Neuron (in vitro differentiated cells): ENCODE measurements around the gene CCAR1.
"Not testable (repeated sequence)": the region's sequence is repeated elsewhere in the genome, so short reads cannot be mapped to it uniquely, and the experiment has no call there.

Source experiments
- H2AFZ ChIP-seq: one replicate; pipeline ENCODE4 v1.6.1; 2013; ENCODE audit warnings: low read depth, mild to moderate bottlenecking, inconsistent platforms, low read length, moderate library complexity
- H3K27me3 ChIP-seq: one replicate; pipeline ENCODE4 v1.6.1; 2013; ENCODE audit warnings: low read length; ENCODE audit not compliant: insufficient read depth
- H3K36me3 ChIP-seq: one replicate; pipeline ENCODE4 v1.6.1; 2013; ENCODE audit warnings: low read length; ENCODE audit not compliant: insufficient read depth
- H3K4me1 ChIP-seq: one replicate; pipeline ENCODE4 v1.6.1; 2013; ENCODE audit warnings: low read length; ENCODE audit not compliant: insufficient read depth
- H3K4me3 ChIP-seq: 2 replicates; pipeline ENCODE4 v1.5.1; 2013; ENCODE audit warnings: mild to moderate bottlenecking, low read length, moderate library complexity
- H3K9me3 ChIP-seq: one replicate; pipeline ENCODE4 v1.6.1; 2013; ENCODE audit warnings: low read length

Gene CCAR1

GRCh38 chr10:68822626-68823025, 101.6 kb downstream of the CCAR1 start:
- not testable (repeated sequence) for H3K4me3 ChIP-seq, H3K36me3 ChIP-seq, H3K27me3 ChIP-seq, H3K9me3 ChIP-seq, H2AFZ ChIP-seq, H3K4me1 ChIP-seq

GRCh38 chr10:68826764-68827591, 105.9 kb downstream of the CCAR1 start, which contains the start of gene STOX1:
TSS of gene STOX1 (plus strand) at chr10:68827531. CDS start at chr10:68827624, 93 bp downstream.
- Histone ChIP-seq H3K4me3 (peak within 1 kb of the TSS; percentile 91), H3K27me3 (no peaks in the 10 kb centered on the region), H2AFZ (peak within 1 kb of the TSS; percentile 96), H3K36me3 (no peaks in the 10 kb centered on the region), H3K4me1 (peaks cover 4% of the 10 kb centered on the region), H3K9me3 (no peaks in the 10 kb centered on the region)

DNA sequence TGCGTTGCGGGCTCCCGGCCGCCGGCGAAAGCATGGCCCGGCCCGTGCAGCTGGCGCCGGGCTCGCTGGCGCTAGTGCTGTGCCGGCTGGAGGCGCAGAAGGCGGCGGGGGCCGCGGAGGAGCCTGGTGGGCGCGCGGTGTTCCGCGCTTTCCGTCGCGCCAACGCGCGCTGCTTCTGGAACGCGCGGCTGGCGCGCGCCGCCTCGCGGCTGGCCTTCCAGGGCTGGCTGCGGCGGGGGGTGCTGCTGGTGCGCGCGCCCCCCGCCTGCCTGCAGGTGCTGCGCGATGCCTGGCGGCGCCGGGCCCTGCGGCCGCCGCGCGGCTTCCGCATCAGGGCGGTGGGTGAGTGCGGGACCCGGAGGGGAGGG, 106.5 kb downstream of the CCAR1 start:
- not testable (repeated sequence) for H3K4me1 ChIP-seq
- H2AFZ ChIP-seq = peak overlapping the region; percentile 96
- H3K4me3 ChIP-seq = peak overlapping the region; percentile 91

GRCh38 chr10:68828083-68828601, 107.1 kb downstream of the CCAR1 start:
- H3K9me3 ChIP-seq, H3K4me1 ChIP-seq, H3K27me3 ChIP-seq, H3K36me3 ChIP-seq, H2AFZ ChIP-seq: not testable (repeated sequence)
- peak overlapping the region; percentile 58 for H3K4me3 ChIP-seq

More for the DNA sequence above, 106.5 kb downstream of the CCAR1 start:
- not testable (repeated sequence) for H3K9me3 ChIP-seq, H3K27me3 ChIP-seq, H3K36me3 ChIP-seq

DNA sequence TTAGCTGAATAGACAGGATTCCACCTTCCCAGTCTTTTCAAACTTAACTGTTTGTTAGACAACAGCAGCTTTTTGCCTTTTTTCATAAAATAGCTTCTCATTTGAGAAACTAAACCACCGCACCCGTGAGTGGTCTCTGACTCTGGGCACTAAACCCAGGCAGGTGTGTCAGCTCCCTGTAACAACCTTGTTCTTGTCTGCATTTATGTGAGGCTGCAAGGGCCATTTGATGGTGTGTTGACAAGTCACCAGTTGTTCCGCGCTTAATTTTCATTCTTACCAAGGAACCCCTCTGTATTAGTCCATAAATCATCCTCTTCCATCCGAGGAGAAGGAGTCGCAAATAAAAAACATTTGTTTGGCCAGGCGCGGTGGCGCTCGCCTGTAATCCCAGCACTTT, 107.8 kb downstream of the CCAR1 start:
- H3K9me3 ChIP-seq = no peaks in the 10 kb centered on the region
- H3K4me1 ChIP-seq = peaks cover 4% of the 10 kb centered on the region
- no peaks in the 10 kb centered on the region for H3K36me3 ChIP-seq
- no peaks in the 10 kb centered on the region for H3K27me3 ChIP-seq
- H2AFZ ChIP-seq = no peak overlapping the region
- peak overlapping the region; percentile 58 for H3K4me3 ChIP-seq

DNA sequence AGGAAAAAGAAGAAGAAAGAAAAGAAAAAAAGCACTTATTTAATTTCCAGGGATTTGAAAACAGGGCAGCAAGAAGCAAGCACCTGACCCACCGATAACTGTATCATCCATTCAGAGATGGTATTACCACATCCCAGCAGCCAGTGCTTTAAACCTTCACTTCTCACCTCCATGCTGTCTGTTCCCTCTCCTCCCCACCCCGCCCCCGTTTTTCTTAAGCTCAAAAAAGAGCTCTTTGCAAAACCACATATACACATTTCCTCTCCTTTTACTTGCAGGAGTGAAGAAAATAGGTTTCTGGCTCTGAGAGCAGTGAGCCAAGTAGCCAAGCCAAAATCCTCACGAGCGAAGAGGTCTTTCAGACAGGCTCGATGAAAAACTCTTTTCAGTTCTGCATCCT, 108.5 kb downstream of the CCAR1 start:
- Histone ChIP-seq H3K27me3 (no peaks in the 10 kb centered on the region), H3K9me3 (no peaks in the 10 kb centered on the region), H3K4me3 (no peak overlapping the region), H3K36me3 (no peaks in the 10 kb centered on the region), H3K4me1 (peaks cover 4% of the 10 kb centered on the region), H2AFZ (no peak overlapping the region)

DNA sequence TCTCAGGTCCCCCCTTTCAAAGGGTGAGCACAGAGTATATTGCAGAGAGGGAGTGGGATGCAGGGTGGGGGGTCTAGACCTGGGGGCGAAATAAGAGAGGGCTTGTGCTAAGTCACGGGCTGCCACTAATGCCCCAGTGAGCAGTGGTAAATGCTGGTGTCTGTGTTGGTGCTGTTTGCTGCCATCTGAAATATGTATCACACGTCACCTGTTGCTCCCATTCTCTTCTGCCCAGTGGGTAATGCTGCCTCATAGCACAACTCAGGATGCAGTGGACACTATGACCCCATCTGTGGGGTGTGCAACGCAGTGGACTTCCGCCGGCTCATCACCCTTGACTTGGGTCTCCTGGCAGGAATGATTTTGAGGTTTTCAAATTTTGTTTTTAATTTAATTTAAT, 108.9 kb downstream of the CCAR1 start:
- H3K9me3 ChIP-seq = no peaks in the 10 kb centered on the region
- H3K4me3 ChIP-seq = no peak overlapping the region
- no peak overlapping the region for H2AFZ ChIP-seq

GRCh38 chr10:68831961-68832455, 111.0 kb downstream of the CCAR1 start:
- Histone ChIP-seq H2AFZ (no peak overlapping the region), H3K27me3 (no peaks in the 10 kb centered on the region), H3K9me3 (no peaks in the 10 kb centered on the region), H3K4me3 (no peak overlapping the region), H3K4me1 (peaks cover 4% of the 10 kb centered on the region), H3K36me3 (no peaks in the 10 kb centered on the region)

More for the DNA sequence above, 108.9 kb downstream of the CCAR1 start:
- no peaks in the 10 kb centered on the region for H3K36me3 ChIP-seq
- H3K4me1 ChIP-seq = peaks cover 4% of the 10 kb centered on the region
- H3K27me3 ChIP-seq = no peaks in the 10 kb centered on the region

- Histone ChIP-seq H3K4me3 (no peak overlapping the region), H3K36me3 (no peaks in the 10 kb centered on the region), H3K9me3 (no peaks in the 10 kb centered on the region), H2AFZ (no peak overlapping the region), H3K4me1 (peaks cover 4% of the 10 kb centered on the region), H3K27me3 (no peaks in the 10 kb centered on the region)
Measured at GRCh38 chr10:68832601-68833000, 111.6 kb downstream of the CCAR1 start.

- no peaks in the 10 kb centered on the region for H3K36me3 ChIP-seq
- no peaks in the 10 kb centered on the region for H3K4me1 ChIP-seq
- no peaks in the 10 kb centered on the region for H3K27me3 ChIP-seq
- H3K9me3 ChIP-seq = no peaks in the 10 kb centered on the region
- H2AFZ ChIP-seq = no peak overlapping the region
- H3K4me3 ChIP-seq = no peak overlapping the region
Measured at GRCh38 chr10:68837626-68838322, 116.7 kb downstream of the CCAR1 start.

DNA sequence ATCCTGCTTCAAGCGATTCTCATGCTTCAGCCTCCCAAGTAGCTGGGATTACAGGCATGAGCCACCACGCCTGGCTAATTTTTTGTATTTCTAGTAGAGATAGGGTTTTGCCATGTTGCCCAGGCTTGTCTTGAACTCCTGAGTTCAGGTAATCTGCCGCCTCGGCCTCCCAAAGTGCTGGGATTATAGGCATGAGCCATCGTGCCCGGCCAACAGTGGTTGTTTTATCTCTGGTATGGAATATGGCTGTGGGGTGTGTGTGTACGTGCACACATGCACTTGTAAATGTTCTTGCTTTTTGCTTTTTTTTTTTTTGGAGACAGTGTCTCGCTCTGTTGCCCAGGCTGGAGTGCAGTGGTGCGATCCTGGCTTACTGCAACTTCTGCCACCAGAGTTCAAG, 119.6 kb downstream of the CCAR1 start:
- not testable (repeated sequence) for H3K4me3 ChIP-seq, H2AFZ ChIP-seq, H3K27me3 ChIP-seq, H3K4me1 ChIP-seq, H3K36me3 ChIP-seq, H3K9me3 ChIP-seq
